ENCODE measurements around the gene ZNF320.
"Not testable (repeated sequence)": the region's sequence is repeated elsewhere in the genome, so short reads cannot be mapped to it uniquely, and the experiment has no call there.

ZNF320 gene

GRCh38 chr19:52936954-52937325 lies 39.5 kb upstream of the ZNF320 start:
- no peak for DNase-seq
- H3K4me3 ChIP-seq (ENCODE audit: low read depth, low read length): no peak overlapping the region
- no peak overlapping the region for H3K27ac ChIP-seq
- no peaks in the 10 kb centered on the region for H3K36me3 ChIP-seq (replicated peaks)
- no peaks in the 10 kb centered on the region for H3K27me3 ChIP-seq (replicated peaks)
- TF ChIP-seq CTCF (IDR thresholded peaks at IDR 0.05; ENCODE audit: low read depth, low read length, missing control alignments): no peak
- in situ Hi-C loops (cut with HindIII; ENCODE audit: low pct_ligation_motif_present, low sequenced_read_pairs): no loop called here

GRCh38 chr19:52936151-52936953 lies 38.9 kb upstream of the ZNF320 start:
- no peaks in the 10 kb centered on the region for H3K27me3 ChIP-seq (replicated peaks)
- H3K27ac ChIP-seq: no peak overlapping the region
- no peaks in the 10 kb centered on the region for H3K36me3 ChIP-seq (replicated peaks)
- no peak for DNase-seq
- in situ Hi-C loops (cut with HindIII; ENCODE audit: low pct_ligation_motif_present, low sequenced_read_pairs): no loop called here
- no peak for TF ChIP-seq CTCF (IDR thresholded peaks at IDR 0.05; ENCODE audit: low read depth, low read length, missing control alignments)
- no peak overlapping the region for H3K4me3 ChIP-seq (ENCODE audit: low read depth, low read length)

GRCh38 chr19:52935434-52935833 lies 38.0 kb upstream of the ZNF320 start:
- in situ Hi-C loops (cut with HindIII; ENCODE audit: low pct_ligation_motif_present, low sequenced_read_pairs): no loop called here
- TF ChIP-seq CTCF (IDR thresholded peaks at IDR 0.05; ENCODE audit: low read depth, low read length, missing control alignments): no peak
- Histone ChIP-seq H3K27ac (no peak overlapping the region), H3K27me3 (replicated peaks) (no peaks in the 10 kb centered on the region), H3K4me3 (ENCODE audit: low read depth, low read length) (no peak overlapping the region), H3K36me3 (replicated peaks) (no peaks in the 10 kb centered on the region)
- peak; percentile 43 for DNase-seq

- H3K36me3 ChIP-seq (replicated peaks); DNase-seq; in situ Hi-C loops (cut with HindIII; ENCODE audit: low pct_ligation_motif_present, low sequenced_read_pairs); H3K4me3 ChIP-seq (ENCODE audit: low read depth, low read length); H3K27me3 ChIP-seq (replicated peaks); H3K27ac ChIP-seq: not testable (repeated sequence)
Observed at GRCh38 chr19:52924641-52925040, 27.2 kb upstream of the ZNF320 start.

- Histone ChIP-seq H3K4me3 (ENCODE audit: low read depth, low read length) (peak overlapping the region; percentile 66), H3K27me3 (replicated peaks) (no peaks in the 10 kb centered on the region), H3K36me3 (replicated peaks) (peaks cover 7% of the 10 kb centered on the region), H3K27ac (no peak overlapping the region)
- in situ Hi-C loops (cut with HindIII; ENCODE audit: low pct_ligation_motif_present, low sequenced_read_pairs): no loop called here
- no peak for TF ChIP-seq CTCF (IDR thresholded peaks at IDR 0.05; ENCODE audit: low read depth, low read length, missing control alignments)
- peak; percentile 6 for DNase-seq
Observed at GRCh38 chr19:52923778-52924593, 26.6 kb upstream of the ZNF320 start.
